ENCODE results near the gene SOX10.
"Not testable (repeated sequence)": the region's sequence is repeated elsewhere in the genome, so short reads cannot be mapped to it uniquely, and the experiment has no call there.

Gene SOX10

DNA sequence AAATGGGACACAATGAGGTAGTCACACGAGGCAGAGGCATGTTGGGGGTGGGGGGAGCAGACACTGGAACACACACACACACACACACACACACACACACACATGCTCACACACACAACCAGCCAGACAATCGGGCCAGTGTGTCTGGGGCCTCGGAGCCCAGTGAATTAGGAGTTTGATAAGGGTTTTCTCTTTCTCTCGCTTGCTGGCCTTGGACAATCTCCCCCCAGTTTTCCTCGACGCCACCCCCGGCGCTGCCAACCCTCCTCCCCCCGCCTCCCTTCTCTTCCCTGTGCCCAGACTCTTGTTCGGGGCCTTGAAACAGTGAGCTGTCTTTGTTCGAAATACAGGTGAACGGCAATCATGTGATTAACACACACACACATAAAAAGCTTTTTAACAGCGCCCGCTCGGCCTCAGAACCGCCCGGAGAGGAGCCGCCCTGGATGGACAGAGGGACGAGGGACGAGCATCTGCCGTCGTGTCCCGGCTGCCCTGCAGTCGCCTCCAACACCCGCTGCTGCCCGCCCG, 1.5 kb upstream of the SOX10 start:
- DNase-seq (ENCODE audit: low spot score) = no peak

DNA sequence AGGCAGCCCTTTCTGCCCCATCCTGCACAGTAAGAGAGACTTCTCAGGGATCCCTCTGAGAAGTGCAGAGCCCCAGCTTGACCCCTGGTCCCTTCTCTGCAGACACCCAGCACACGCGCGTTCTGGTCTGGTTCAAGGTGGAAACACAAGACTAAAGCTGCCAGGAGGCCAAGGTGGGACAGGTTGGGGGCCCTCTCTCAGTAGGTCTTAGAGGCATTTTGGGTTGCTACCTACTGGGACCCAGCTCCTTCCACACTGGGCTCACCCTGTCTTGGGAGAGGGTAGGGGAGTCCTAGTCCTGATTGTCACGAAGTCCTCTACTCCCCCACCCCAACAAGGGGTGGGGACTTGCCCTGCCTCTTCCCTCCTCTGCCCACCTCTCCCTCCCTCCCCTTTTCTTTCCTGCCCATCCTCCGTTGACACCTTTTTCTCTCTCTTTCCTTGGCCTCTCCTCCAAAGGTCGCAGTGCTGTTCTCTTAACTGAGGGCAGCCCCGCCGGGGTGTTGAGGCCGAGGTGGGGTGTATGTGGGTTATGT, 763 bp upstream of the SOX10 start:
- DNase-seq (ENCODE audit: low spot score) = no peak

DNA sequence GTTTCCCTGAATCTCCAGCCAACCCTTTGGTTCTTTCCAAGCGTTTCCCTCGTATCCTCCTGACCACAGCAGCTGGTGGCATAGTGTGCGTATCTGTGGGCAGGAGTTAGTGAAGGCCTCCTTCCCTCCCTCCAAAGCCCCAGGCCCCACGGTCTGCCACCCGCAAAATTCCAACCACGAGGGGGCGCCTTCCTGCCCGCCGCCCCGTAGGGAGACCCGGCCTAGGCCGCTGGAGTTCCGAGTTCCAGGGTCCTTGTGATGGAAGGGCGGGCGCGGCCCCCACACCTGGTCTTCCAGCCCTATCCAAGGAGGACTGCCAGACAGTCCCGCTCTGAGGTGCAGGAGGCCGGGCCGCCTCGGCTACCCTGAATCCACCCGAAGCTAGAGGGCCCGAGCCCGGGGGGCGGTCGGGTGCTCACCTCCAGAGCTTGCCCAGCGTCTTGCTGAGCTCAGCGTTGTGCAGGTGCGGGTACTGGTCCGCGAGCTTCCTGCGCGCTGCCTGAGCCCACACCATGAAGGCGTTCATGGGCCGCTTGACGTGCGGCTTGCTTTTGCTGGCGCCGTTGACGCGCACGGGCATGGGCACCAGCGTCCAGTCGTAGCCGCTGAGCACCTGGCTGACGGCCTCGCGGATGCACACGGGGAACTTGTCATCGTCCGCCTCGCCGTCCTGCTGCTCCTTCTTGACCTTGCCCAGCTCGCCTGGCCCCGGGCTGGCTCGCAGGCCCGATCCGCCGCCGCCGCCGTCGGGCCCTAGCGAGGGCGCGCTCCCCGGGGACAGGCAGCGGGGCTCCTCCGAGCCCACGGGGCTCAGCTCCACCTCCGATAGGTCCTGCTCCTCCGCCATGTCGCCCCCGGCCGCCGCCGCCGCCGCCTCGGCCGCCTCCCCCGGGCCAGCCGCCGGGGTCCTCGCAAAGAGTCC, 1.2 kb downstream of the SOX10 start:
- no peak for DNase-seq (ENCODE audit: low spot score)

DNA sequence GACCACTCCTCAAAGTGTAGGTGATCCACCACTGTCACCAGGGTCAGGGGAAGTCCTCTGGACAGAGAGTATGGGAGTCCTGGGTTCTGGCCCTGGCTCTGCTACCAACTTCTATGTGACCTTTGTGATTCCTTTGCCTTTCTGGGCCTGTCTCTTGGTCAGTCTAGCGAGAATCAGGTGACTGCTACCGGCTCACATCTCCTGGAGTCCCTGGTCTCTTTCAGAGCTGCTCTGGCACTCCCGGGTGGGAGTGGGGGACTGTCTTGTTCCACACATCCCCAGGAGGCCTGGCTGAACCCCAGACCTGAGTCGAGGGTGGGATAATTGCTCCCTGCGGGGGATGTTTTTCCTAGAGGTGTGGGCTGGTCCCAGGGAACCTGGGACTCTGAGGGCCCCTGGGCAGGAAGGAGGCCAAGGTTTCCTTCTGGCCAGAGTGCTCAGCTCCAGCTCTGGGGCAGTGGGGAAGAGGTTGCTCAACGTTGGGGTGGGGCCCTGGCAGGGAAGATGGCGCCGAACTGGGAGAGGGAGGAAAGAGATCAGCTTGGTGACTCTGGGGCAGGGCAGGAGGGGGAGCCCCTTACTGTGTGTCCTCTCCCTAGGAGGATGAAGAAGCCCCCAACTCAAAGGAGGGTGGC, 2.1 kb downstream of the SOX10 start:
- DNase-seq (ENCODE audit: low spot score) = no peak

DNA sequence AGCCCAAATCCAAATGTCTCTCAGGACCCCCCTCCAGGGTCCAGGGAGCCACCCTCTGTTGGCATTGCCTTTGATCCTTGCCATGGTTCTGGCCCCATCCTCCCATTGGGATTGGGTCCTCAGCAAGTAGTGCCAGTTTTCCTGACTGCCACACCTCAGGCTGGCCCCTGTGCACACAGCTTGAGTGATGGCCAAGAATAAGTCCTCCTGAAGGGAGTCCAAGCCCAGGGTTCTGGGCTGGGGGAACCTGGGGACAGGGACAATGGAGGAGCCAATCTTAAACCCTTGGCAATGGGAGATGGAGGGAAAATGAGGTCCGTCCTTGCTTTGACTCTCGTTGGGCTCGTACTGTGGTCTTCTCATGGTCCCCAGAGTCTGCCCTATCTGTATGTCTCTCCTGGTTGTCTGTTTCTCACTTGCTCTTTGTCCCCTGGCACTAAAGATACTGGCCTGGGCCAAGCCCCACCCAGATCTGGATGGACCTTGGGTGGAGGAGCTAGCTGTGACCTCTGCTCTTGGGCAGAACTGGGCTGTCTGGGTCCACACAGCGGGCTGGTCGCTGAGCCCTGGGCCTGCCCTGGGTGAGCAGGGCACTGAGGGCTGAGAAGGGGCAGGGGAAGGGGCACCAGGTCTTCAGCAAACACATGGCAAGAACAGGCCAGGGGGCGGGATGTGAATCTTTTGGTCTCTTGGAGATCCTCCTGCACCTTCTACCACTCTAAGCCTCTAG, 2.9 kb downstream of the SOX10 start:
- no peak for DNase-seq (ENCODE audit: low spot score)

DNA sequence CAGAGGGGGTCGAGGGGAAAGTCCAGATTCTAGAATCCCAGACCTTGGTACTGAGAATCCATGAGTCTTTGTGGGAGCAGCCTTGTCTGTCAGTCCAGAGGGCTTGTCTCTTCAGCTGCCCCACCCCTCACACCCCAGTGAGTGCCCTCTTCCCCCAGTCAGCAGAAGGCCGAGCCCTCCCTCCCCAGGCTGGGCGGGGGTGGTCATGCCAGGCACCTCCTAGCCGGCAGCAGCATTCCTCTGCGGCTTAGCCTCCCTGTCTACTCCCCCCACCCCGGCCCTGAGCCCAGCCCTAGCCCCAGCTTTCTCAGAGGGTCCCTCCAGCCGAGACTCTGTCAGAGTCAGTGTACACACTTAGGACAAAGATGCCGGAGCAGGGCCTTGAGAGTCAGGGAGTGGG, 4.6 kb downstream of the SOX10 start:
- no peak for DNase-seq (ENCODE audit: low spot score)

DNA sequence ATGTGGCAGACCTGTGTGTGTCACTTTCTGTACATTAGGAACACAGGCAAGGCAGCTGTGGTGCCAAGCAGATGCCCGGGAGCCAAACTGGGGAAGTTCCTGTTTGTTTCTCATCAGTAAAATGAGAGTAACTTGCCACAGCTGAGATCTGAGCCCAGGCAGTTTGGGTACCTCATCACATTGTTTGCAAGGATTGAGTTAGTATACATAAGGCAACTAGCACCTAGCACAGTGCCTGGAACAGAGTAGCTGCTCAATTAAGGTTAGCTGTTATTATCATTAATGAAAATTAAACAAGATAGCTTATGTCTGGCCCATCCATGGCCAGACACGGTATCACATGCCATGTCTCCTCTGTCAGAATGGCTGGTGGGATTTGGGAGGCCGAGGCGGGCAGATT, 7.8 kb downstream of the SOX10 start:
- no peak for DNase-seq (ENCODE audit: low spot score)

DNA sequence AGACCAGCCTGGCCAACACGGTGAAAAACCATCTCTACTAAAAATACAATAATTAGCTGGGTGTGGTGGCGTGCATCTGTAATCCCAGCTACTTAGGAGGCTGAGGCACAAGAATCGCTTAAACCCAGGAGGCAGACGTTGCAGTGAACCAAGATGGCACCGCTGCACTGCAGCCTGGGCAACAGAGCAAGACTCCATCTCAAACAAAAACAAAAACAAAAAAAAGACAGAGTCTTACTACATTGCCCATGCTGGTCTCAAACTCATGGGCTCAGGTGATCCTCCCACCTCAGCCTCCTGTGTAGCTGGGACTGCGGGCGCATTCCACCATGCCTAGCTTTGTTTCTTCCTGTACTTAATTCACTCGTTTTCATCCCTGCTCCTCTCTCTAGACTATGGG, 8.3 kb downstream of the SOX10 start:
- not testable (repeated sequence) for DNase-seq (ENCODE audit: low spot score)

DNA sequence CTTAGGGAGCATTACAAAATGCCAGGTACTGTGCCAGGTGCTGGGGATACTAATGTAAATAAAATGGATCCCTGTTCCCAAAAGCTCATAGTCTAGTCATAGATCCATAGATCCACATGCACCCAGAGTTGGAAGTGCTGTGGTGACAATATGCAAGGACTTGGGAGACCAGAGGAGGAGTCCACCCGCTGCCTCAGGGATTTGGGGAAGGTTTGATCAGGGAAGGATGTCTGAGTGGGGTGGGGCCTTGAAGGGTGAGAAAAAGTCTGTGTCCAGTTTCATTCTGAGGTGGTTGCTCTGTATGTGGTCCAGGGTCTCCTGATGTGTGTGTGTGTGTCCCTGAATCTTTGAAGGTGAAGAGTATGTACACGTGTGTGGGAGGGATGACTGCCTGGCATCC, 9.2 kb downstream of the SOX10 start:
- DNase-seq (ENCODE audit: low spot score) = no peak

DNA sequence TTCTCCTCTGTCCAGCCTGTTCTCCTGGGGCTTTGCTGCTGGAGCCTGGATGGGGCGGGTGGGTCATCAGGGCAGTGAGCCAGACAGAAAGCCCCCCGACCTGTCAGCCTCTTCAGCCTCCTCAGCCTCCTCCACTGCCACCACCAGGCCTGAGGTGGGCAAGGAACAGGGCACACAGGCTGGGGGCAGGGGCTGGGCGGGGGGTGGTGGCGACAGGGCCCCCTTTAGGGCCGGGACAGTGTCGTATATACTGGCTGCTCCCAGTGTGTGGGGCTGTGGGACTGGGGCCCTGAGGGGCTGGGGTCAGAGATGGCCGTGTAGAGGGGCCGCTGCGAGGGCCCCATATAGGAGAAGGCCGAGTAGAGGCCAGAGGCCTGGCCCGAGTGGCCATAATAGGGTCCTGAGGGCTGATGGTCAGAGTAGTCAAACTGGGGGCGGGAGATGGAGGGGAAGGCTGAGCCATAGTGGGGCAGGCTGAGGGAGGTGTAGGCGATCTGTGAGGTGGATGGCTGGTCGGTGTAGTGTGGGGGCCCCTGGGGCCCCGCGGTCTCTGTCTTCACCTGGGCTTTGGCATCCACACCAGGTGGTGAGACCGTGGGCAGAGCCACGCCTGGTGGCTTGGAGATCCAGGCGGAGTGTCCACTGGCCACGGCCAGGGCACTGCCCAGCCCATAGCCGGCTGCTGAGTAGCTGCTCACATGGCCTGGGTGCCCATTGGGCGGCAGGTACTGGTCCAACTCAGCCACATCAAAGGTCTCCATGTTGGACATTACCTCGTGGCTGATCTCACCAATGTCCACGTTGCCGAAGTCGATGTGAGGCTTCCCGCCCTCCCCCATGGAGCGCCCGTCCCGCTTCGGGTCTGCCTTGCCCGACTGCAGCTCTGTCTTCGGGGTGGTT, 10.8 kb downstream of the SOX10 start:
- DNase-seq (ENCODE audit: low spot score) = no peak

DNA sequence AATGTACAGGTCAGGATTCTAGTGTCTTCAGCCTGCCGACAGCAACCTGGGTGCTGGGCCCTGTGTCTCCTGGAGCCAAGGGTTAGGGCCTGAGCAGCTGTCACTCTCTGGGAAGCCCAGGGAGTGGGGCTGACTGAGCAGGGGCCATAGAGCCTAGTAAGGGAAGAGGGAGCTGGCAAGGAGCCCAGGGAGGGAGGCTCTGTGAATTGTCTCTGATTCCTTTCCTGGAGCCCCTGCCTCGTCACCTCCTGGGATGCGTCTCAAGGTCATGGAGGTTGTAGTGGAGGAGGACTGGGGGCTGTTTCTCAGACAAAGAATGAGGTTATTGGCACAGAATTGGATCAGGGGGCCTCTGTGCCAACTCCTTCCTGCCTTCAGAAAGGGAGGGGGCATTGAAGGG, 11.8 kb downstream of the SOX10 start:
- no peak for DNase-seq (ENCODE audit: low spot score)

DNA sequence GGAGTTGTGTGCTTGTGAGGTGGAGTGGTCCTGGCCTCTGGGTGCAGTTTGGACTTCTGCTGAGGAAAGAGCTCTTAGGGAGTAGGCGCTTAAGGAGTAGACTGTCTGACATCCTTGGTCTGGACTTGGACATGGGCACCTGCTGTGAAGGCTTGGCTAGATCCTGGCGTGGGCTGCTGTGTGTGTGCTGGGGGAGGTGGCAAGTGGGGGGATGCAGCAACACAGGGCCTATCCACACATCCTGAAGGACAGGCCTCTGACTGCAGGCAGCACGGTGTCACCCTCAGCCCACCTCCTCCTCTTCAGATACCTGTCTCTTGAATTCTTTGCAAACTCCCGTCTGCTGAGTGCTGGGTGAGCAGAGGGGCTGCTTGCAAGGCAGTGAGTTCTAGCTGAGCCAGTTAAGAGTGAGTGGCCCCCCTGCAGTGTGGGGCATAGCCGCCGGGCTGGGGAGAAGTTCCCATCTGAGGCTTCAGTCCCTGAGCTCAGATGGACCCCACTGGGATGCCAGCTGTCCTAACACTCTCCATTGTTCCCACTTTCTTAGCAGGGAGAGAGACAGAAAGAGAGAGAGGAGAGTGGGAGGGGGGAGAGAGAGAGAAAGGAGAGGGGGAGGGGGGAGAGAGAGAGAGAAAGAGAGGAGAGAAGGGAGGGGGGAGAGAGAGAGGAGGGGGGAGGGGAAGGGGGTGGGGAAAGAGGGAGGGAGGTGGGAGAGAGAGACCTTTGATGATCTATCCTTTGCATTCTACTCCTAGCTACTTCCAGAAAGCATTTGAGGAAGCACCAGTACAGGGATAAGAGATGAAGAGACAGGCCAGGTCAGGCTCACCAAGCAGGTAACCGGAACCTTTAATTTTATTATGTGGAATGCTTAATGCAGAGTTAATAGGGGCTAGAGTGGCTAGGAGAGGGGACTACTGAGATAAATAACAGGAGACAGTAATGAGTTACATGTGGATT, 12.6 kb downstream of the SOX10 start:
- no peak for DNase-seq (ENCODE audit: low spot score)

DNA sequence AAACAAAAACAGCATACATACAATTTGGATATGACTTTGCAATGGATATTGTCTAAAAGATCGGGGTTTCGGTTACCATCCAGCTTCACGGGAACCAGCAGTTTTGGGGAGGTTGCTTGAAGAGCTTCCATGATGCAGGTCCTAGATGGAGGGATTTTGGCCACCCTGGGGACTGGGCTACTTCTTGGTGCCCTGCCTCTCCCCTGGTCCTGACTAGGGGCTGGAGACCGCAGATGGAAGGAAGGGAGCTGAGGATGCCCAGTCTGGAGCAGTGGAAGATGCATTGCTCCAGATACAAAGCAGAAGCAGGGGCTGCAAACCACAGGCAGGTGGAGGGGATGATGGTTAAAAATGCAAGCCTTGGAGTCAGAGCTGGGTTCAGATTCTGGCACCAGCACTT, 13.5 kb downstream of the SOX10 start:
- DNase-seq (ENCODE audit: low spot score) = no peak

DNA sequence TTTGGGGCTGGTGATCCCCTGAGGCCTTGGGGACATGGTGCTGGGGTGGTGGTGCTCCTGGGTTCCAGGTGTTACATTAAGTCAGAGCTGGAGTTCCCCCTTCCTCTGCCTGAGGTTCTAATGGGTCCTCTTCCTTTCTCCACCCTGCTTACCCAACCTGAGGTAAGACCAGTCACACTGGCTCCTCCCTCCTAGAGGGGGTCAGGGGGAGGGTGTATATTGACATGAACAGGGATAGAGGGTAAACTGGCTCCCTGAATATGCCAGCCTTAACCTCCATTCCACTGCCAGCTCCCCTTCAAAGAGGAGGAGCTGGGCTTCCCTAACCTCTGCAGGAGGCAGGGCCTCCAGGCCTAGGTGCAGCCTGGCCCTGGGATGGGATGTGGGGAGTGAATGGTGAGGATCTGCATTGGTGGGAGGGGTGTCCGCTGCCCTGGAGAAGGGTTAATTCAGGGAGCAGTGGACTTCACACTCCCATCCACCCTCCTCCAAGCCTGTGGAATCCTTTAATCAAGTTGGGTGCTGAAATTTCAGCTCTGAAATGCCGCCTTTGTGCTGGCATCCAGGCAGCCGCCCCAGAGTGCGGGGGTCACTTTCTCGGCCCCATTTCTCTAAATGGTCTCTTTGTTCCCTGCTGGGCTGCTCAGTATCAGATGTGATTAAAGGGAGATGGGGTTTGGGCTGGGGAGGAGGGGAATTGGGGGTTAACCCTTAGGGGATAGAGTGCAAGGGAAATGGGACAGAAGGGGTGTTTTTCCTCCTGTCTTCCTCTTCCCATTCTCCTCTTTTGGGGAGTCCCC, 15.7 kb downstream of the SOX10 start:
- DNase-seq (ENCODE audit: low spot score) = no peak

DNA sequence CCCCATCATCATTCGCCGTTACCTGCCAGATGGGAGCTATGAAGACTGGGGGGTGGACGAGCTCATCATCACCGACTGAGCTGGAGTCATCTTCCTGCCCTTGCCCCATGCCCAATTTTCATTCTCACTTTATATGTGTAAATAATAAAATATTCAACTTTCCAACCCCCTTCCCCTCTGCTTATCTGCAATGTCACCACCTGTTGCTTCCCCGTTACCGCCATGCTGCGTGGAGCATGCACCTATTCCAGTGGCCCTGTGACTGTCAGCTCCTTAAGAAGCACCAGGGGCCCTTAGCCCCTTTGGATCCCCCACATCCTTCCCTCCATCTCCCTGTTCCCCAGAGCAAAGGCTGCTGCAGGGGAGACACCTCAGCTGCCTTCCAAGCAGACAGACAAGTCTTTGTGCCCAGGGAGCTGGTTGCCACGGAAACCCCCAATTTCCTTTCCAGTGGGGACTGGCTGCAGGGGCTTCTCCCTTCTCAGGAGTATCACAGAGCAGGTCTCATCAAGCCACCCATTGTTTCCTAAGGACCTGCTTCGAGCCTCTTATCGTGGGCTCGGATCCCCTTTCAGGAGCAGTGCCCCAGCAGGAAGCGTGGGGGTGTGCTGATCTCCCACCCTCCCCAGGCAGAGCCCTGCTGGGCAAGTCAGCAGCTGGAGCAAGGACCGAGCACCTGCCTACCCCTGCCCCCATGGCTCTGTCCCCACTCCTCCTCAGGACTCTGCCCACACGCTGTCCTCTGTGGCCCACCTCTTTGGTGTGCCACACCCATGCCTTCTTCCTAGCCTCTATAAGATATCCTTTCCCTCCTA, 16.5 kb downstream of the SOX10 start:
- no peak for DNase-seq (ENCODE audit: low spot score)

DNA sequence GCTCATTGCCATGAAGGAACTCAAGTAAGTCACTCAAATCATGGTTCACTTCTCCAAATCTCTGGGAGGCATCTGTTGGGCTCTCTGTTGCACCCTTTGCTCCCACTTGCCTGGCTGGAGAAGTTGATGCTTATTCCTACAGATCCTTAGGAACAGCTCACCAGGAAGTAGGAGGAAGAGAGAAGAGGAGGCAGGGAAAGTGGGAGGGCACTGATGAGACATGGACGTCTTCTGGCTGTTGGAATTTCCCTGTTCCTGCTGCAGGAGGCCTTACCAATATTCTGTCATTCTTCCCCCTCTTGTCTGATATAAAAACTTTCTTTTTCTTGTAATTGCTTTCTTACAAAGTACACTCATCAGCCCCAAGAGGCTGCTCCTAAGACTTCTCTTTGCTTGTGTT, 17.2 kb downstream of the SOX10 start:
- DNase-seq (ENCODE audit: low spot score) = no peak

DNA sequence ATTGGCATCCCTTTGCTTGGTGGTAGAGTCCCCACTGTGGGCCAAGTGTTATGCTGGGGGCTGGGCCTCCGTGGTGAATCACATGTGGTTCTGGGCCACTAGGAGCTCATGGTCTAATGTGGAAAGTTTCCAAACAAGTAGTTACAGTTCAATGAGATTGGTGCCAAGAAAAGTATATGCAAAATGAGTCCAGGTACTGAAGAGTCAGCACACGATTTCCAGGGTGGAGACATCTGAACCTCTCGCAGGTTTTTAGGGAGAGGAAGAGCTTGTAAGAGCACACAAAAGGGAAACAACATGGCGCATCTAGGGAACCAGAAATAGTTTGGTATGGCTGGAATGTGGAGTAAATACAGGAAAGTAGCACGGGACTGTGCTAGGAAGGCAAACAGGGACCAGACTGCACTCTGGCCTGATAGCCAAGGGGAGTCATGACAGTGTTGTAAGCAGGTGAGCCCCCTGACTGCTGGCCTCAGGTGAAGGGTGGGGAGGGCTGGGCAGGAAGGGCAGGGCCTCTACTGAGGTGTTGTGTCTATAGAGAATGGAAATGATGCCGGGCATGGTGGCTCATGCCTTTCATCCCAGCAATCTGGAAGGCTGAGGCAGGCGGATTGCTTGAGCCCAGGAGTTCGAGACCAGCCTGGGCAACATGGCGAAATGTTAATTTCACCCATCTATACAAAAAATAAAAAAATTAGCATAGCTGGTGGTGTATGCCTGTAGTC, 18.3 kb downstream of the SOX10 start:
- no peak for DNase-seq (ENCODE audit: low spot score)

DNA sequence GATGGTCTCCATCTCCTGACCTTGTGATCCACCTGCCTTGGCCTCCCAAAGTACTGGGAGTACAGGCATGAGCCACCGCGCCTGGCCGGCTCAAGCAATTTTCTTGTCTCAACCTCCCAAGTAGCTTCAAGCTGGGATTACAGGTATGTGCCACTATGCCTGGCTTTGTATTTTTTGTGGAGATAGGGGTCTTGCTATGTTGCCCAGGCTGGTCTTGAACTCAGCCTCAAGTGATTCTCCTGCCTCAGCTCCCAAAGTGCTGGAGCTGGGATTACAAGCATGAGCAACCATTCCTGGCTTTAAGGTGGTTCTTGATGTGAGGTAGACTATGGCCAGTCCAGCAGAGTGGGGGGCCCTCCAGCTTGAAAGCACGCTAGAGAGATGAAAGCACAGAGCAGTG, 23.3 kb downstream of the SOX10 start:
- DNase-seq (ENCODE audit: low spot score) = no peak
